ENCODE measurements around the gene CHD2. TPM values are rescaled to one million over a fixed set of nuclear protein-coding genes. Genes with fewer than 3 reads are reported as not detected.
A peak's percentile ranks its signal among the peaks of the same experiment; 100 is the strongest.

CHD2 gene
- total and polyA plus RNA-seq, 4 experiments from 2014 or later = 28.4 to 351 (median 224) TPM

- Histone ChIP-seq H3K4me3 (ENCODE audit: low read length in 2 of 2) (peak overlapping the region in 1 of 2 donors; percentile 60), H3K27ac (ENCODE audit: low read depth, low read length) (peak overlapping the region; percentile 89), H3K9me3 (ENCODE audit: control insufficient read depth in 1 of 2, low read length in 2 of 2) (no peaks in the 10 kb centered on the region), H3K27me3 (ENCODE audit: insufficient read depth, low read length) (no peaks in the 10 kb centered on the region), H3K4me1 (ENCODE audit: insufficient read depth, low read length) (peaks cover 45% of the 10 kb centered on the region), H3K36me3 (ENCODE audit: insufficient read depth, low read length) (peaks cover 11% of the 10 kb centered on the region)
- H3K9me3 Mint-ChIP-seq = peaks cover 0 to 9% (median under 1%) of the 10 kb centered on the region in 8 donors
- peaks cover 23 to 35% of the 10 kb centered on the region in 2 donors for H3K36me3 Mint-ChIP-seq
- DNase-seq = peak in 1 of 5 donors; percentile 37
- H3K4me1 Mint-ChIP-seq = peaks cover 25 to 56% (median 38%) of the 10 kb centered on the region in 4 donors
- H3K4me3 Mint-ChIP-seq = peak overlapping the region; percentile 82 to 92 (median 90)
- H3K27ac Mint-ChIP-seq = peak overlapping the region; percentile 94 to 99 (median 99)
- H3K27me3 Mint-ChIP-seq = no peaks in the 10 kb centered on the region
- POLR2A ChIA-PET (ENCODE audit: partially characterized antibody) = interaction anchor here (0.6 to 22.9 kb wide), 18 partner anchors 10 to 1952 kb away, joined by 3 to 1104 read pairs (median 32); partner anchors contain the start of gene CHD2
- CTCF ChIA-PET (ENCODE audit: partially characterized antibody) = interaction anchor here (1.1 to 7.8 kb wide), 17 partner anchors 14 to 84 kb away, joined by 3 to 82 read pairs (median 4); partner anchors contain the start of gene CHD2
- intact Hi-C loops (cut with micrococcal nuclease) = no loop called here
These were observed 18.8 kb upstream of the CHD2 start for GRCh38 chr15:92881211-92881754.

GRCh38 chr15:92881802-92882696 lies 18.1 kb upstream of the CHD2 start:
- ChIA-PET POLR2A (ENCODE audit: partially characterized antibody) (interaction anchor here (0.7 to 22.9 kb wide), 25 partner anchors 8 to 101 kb away, joined by 3 to 1104 read pairs (median 15); partner anchors contain the start of gene CHD2), CTCF (ENCODE audit: partially characterized antibody) (interaction anchor here (0.6 to 7.8 kb wide), 20 partner anchors 11 to 85 kb away, joined by 3 to 82 read pairs (median 6); partner anchors contain the start of gene CHD2)
- H3K36me3 Mint-ChIP-seq = peaks cover 31 to 43% of the 10 kb centered on the region in 2 donors
- Histone ChIP-seq H3K27ac (ENCODE audit: low read depth, low read length) (peak overlapping the region; percentile 89), H3K4me3 (ENCODE audit: low read length in 2 of 2) (peak overlapping the region; percentile 60 to 66), H3K36me3 (ENCODE audit: insufficient read depth, low read length) (peaks cover 18% of the 10 kb centered on the region), H3K4me1 (ENCODE audit: insufficient read depth, low read length) (peaks cover 52% of the 10 kb centered on the region), H3K9me3 (ENCODE audit: control insufficient read depth in 1 of 2, low read length in 2 of 2) (no peaks in the 10 kb centered on the region), H3K27me3 (ENCODE audit: insufficient read depth, low read length) (no peaks in the 10 kb centered on the region)
- H3K27ac Mint-ChIP-seq = peak overlapping the region; percentile 94 to 99 (median 99)
- H3K27me3 Mint-ChIP-seq = no peaks in the 10 kb centered on the region
- H3K9me3 Mint-ChIP-seq = peaks cover 0 to 9% (median under 1%) of the 10 kb centered on the region in 8 donors
- peaks cover 32 to 64% (median 43%) of the 10 kb centered on the region in 4 donors for H3K4me1 Mint-ChIP-seq
- peak overlapping the region; percentile 82 to 92 (median 90) for H3K4me3 Mint-ChIP-seq
- peak; percentile 98 to 99 (median 99) for DNase-seq
- intact Hi-C loops (cut with micrococcal nuclease) = loop anchor here (1.0 to 2.0 kb wide), 7 partner anchors 18 to 73 kb away; partner anchors contain the start of gene CHD2

- peak overlapping the region; percentile 94 to 99 (median 99) for H3K27ac Mint-ChIP-seq
- H3K4me1 Mint-ChIP-seq = peaks cover 37 to 70% (median 48%) of the 10 kb centered on the region in 4 donors
- H3K4me3 Mint-ChIP-seq = peak overlapping the region; percentile 41 to 97 (median 86)
- DNase-seq = no peak
- H3K9me3 Mint-ChIP-seq = peaks cover 0 to 9% (median under 1%) of the 10 kb centered on the region in 8 donors
- Histone ChIP-seq H3K4me3 (ENCODE audit: low read length in 2 of 2) (peak overlapping the region; percentile 90 to 100), H3K36me3 (ENCODE audit: insufficient read depth, low read length) (peaks cover 23% of the 10 kb centered on the region), H3K4me1 (ENCODE audit: insufficient read depth, low read length) (peaks cover 58% of the 10 kb centered on the region), H3K9me3 (ENCODE audit: control insufficient read depth in 1 of 2, low read length in 2 of 2) (no peaks in the 10 kb centered on the region), H3K27me3 (ENCODE audit: insufficient read depth, low read length) (no peaks in the 10 kb centered on the region), H3K27ac (ENCODE audit: low read depth, low read length) (peak overlapping the region; percentile 99)
- intact Hi-C loops (cut with micrococcal nuclease) = loop anchor here (1.0 to 2.0 kb wide), 7 partner anchors 18 to 73 kb away; partner anchors contain the start of gene CHD2
- H3K27me3 Mint-ChIP-seq = no peaks in the 10 kb centered on the region
- ChIA-PET POLR2A (ENCODE audit: partially characterized antibody) (interaction anchor here (0.6 to 22.9 kb wide), 26 partner anchors 9 to 128 kb away, joined by 3 to 1104 read pairs (median 15); partner anchors contain the start of gene CHD2), CTCF (ENCODE audit: partially characterized antibody) (interaction anchor here (0.6 to 7.8 kb wide), 17 partner anchors 10 to 85 kb away, joined by 3 to 82 read pairs (median 6); partner anchors contain the start of gene CHD2)
- H3K36me3 Mint-ChIP-seq = peaks cover 35 to 48% of the 10 kb centered on the region in 2 donors
These were observed 17.4 kb upstream of the CHD2 start for GRCh38 chr15:92882697-92883162.

- intact Hi-C loops (cut with micrococcal nuclease) = loop anchor here (2.0 kb wide), 1 partner anchor 39 kb away; no protein-coding TSS in a partner anchor
- Histone ChIP-seq H3K4me3 (ENCODE audit: low read length in 2 of 2) (peak overlapping the region; percentile 90 to 100), H3K9me3 (ENCODE audit: control insufficient read depth in 1 of 2, low read length in 2 of 2) (no peaks in the 10 kb centered on the region), H3K27me3 (ENCODE audit: insufficient read depth, low read length) (no peaks in the 10 kb centered on the region), H3K27ac (ENCODE audit: low read depth, low read length) (peak overlapping the region; percentile 99), H3K36me3 (ENCODE audit: insufficient read depth, low read length) (peaks cover 23% of the 10 kb centered on the region), H3K4me1 (ENCODE audit: insufficient read depth, low read length) (peaks cover 60% of the 10 kb centered on the region)
- POLR2A ChIA-PET (ENCODE audit: partially characterized antibody) = interaction anchor here (0.6 to 22.9 kb wide), 22 partner anchors 11 to 128 kb away, joined by 3 to 1104 read pairs (median 21); partner anchors contain the start of gene CHD2
- Mint-ChIP-seq H3K9me3 (peaks cover 0 to 9% (median under 1%) of the 10 kb centered on the region in 8 donors), H3K4me3 (peak overlapping the region; percentile 88 to 98 (median 96)), H3K36me3 (peaks cover 35 to 52% of the 10 kb centered on the region in 2 donors), H3K27ac (peak overlapping the region; percentile 96 to 99 (median 98)), H3K27me3 (no peaks in the 10 kb centered on the region), H3K4me1 (peaks cover 40 to 73% (median 50%) of the 10 kb centered on the region in 4 donors)
- CTCF ChIA-PET (ENCODE audit: partially characterized antibody) = interaction anchor here (0.9 to 7.8 kb wide), 12 partner anchors 10 to 86 kb away, joined by 3 to 82 read pairs (median 10); partner anchors contain the start of gene CHD2
- peak; percentile 73 to 85 (median 79) for DNase-seq
These were observed 16.8 kb upstream of the CHD2 start for GRCh38 chr15:92883163-92883875.

- Histone ChIP-seq H3K27ac (ENCODE audit: low read depth, low read length) (peak overlapping the region; percentile 99), H3K4me3 (ENCODE audit: low read length in 2 of 2) (peak overlapping the region; percentile 90 to 100), H3K27me3 (ENCODE audit: insufficient read depth, low read length) (no peaks in the 10 kb centered on the region), H3K36me3 (ENCODE audit: insufficient read depth, low read length) (peaks cover 23% of the 10 kb centered on the region), H3K4me1 (ENCODE audit: insufficient read depth, low read length) (peaks cover 66% of the 10 kb centered on the region), H3K9me3 (ENCODE audit: control insufficient read depth in 1 of 2, low read length in 2 of 2) (no peaks in the 10 kb centered on the region)
- Mint-ChIP-seq H3K36me3 (peaks cover 35 to 56% of the 10 kb centered on the region in 2 donors), H3K4me3 (peak overlapping the region; percentile 88 to 98 (median 96)), H3K4me1 (peaks cover 39 to 72% (median 47%) of the 10 kb centered on the region in 4 donors), H3K9me3 (peaks cover 0 to 9% (median under 1%) of the 10 kb centered on the region in 8 donors), H3K27ac (peak overlapping the region; percentile 96 to 99 (median 98)), H3K27me3 (no peaks in the 10 kb centered on the region)
- peak in 1 of 5 donors; percentile 34 for DNase-seq
- POLR2A ChIA-PET (ENCODE audit: partially characterized antibody) = interaction anchor here (2.6 to 22.9 kb wide), 13 partner anchors 11 to 87 kb away, joined by 15 to 1104 read pairs (median 120); partner anchors contain the start of gene CHD2
- CTCF ChIA-PET (ENCODE audit: partially characterized antibody) = interaction anchor here (0.9 to 7.8 kb wide), 7 partner anchors 9 to 74 kb away, joined by 3 to 82 read pairs (median 14); partner anchors contain the start of gene CHD2
- intact Hi-C loops (cut with micrococcal nuclease) = loop anchor here (2.0 kb wide), 1 partner anchor 39 kb away; no protein-coding TSS in a partner anchor
These were observed 16.2 kb upstream of the CHD2 start for GRCh38 chr15:92883876-92884435.

All from CD4-positive, alpha-beta memory T cell (primary cell).